K562 (cell line): ENCODE data around the gene FOXO4. TPM values are rescaled to one million over a fixed set of nuclear protein-coding genes. Genes with fewer than 3 reads are reported as not detected.
A peak's percentile ranks its signal among the peaks of the same experiment; 100 is the strongest.

Source experiments
- ATAC-seq: fragments of 200-7000 bp; cut with Tn5 transposase; 3 replicates; pipeline ENCODE4 v1.9.1; 2020; ENCODE audit warnings: moderate library complexity
- BruUV-seq: library from RNA; stranded (reverse); fragments of 400-500 nt; replicated peaks from 2 replicates; lab custom pipeline; 2021; lab: Mats Ljungman, UMichigan
- CTCF ChIA-PET: fragments of 300-600 bp; formaldehyde crosslinking; extraction: SDS; loops from one replicate; lab custom pipeline; 2021; ENCODE audit warnings: low intra/inter-chr PET ratio; lab: Yijun Ruan, JAX
- POLR2A ChIA-PET: fragments of 300-600, 350-650 bp; sonication (Branson Sonifier 250); formaldehyde crosslinking; extraction: SDS; loops from one replicate; lab custom pipeline; 2021; ENCODE audit warnings: antibody characterized with exemption, inconsistent platforms; lab: Yijun Ruan, JAX
- DNase-seq, 4 experiments: peaks; one replicate each; pipeline versions ENCODE4 v3.0.0 to v3.0.0-alpha.2; 2011 to 2018; ENCODE audit warnings: low spot score in 3 of 4, mixed read lengths in 3 of 4; ENCODE audit errors: extremely low read depth in 1 of 4
- FAIRE-seq: peaks from 2 replicates; lab custom pipeline; 2011; peaks lifted over from hg19 to GRCh38; lab: Jason Lieb, UNC
- H2AFZ ChIP-seq: 2 replicates; pipeline ENCODE4 v1.6.0; 2011; ENCODE audit warnings: low read depth, low read length, control low read depth, inconsistent platforms
- H3K27ac ChIP-seq: fragments of 200-600 bp; 3 replicates; pipeline ENCODE4 v1.8.0; 2011; ENCODE audit warnings: low read depth, mild to moderate bottlenecking, control low read depth, inconsistent platforms, low read length, moderate library complexity, mixed read lengths; ENCODE audit errors: extremely low read depth
- H3K27me3 ChIP-seq, 2 experiments: fragments of 300-600 bp in 1 of 2; 2 replicates in 1 of 2; 3 replicates in 1 of 2; pipeline versions ENCODE4 v1.6.0 to v1.8.0; 2011; ENCODE audit warnings: inconsistent platforms in 2 of 2, low read length in 2 of 2, mild to moderate bottlenecking in 1 of 2, mixed read lengths in 1 of 2, moderate library complexity in 1 of 2; ENCODE audit not compliant: control insufficient read depth in 2 of 2, insufficient read depth in 2 of 2
- H3K36me3 ChIP-seq: fragments of 300-600 bp; 3 replicates; pipeline ENCODE4 v1.8.0; 2011; ENCODE audit warnings: mild to moderate bottlenecking, low read length, inconsistent platforms; ENCODE audit not compliant: control insufficient read depth, insufficient read depth
- H3K4me1 ChIP-seq, 2 experiments: fragments of 200-600 bp in 1 of 2; replicated peaks in 1 of 2; 2 replicates in 1 of 2; 3 replicates in 1 of 2; pipeline versions ENCODE4 v1.5.1 to v1.8.0; 2011; ENCODE audit warnings: inconsistent platforms in 2 of 2, low read length in 2 of 2, mild to moderate bottlenecking in 1 of 2, mixed read lengths in 1 of 2, moderate library complexity in 1 of 2; ENCODE audit not compliant: control insufficient read depth in 2 of 2, insufficient read depth in 2 of 2
- H3K4me2 ChIP-seq: 2 replicates; pipeline ENCODE4 v1.6.1; 2011; ENCODE audit warnings: low read length, control low read depth, inconsistent platforms, mixed read lengths; ENCODE audit not compliant: insufficient read depth
- H3K4me3 ChIP-seq: fragments of 200-600 bp; sonication (generic), shearing (Covaris generic); 2 replicates; pipeline ENCODE4 v1.5.1; 2016; ENCODE audit warnings: control low read depth, inconsistent platforms
- H3K79me2 ChIP-seq: fragments of 200-600 bp; 3 replicates; pipeline ENCODE4 v1.8.0; 2011; ENCODE audit warnings: low read length, inconsistent platforms; ENCODE audit not compliant: control insufficient read depth, insufficient read depth
- H3K9ac ChIP-seq, 2 experiments: 2 replicates each; pipeline versions ENCODE4 v1.6.0 to v1.6.1; 2011; ENCODE audit warnings: low read depth in 2 of 2, low read length in 2 of 2, control low read depth in 1 of 2, inconsistent platforms in 1 of 2, mild to moderate bottlenecking in 1 of 2, mixed read lengths in 1 of 2; ENCODE audit not compliant: insufficient read depth in 1 of 2
- H3K9me1 ChIP-seq: one replicate; pipeline ENCODE4 v1.6.0; 2011; ENCODE audit warnings: inconsistent platforms, mild to moderate bottlenecking, low read length, moderate library complexity; ENCODE audit not compliant: control insufficient read depth, insufficient read depth
- H3K9me3 ChIP-seq: replicated peaks from 2 replicates; pipeline ENCODE4 v1.5.1; 2011; ENCODE audit warnings: low read depth, low read length, inconsistent platforms; ENCODE audit not compliant: control insufficient read depth, insufficient read depth
- H4K20me1 ChIP-seq: replicated peaks from 2 replicates; pipeline ENCODE4 v1.6.1; 2011; ENCODE audit warnings: low read length, inconsistent platforms, mixed read lengths; ENCODE audit not compliant: control insufficient read depth, insufficient read depth
- HCFC1 ChIP-seq: IDR thresholded peaks from 2 replicates; pipeline ENCODE4 v1.6.1; 2012; ENCODE audit warnings: low read depth, low read length, improper control_type of control experiment
- ILF3 ChIP-seq: fragments of 450-650 bp; IDR thresholded peaks from 2 replicates; pipeline ENCODE4 v1.6.1; 2018; ENCODE audit warnings: antibody characterized with exemption, mild to moderate bottlenecking, moderate library complexity, borderline replicate concordance
- MEF2D ChIP-seq: conservative IDR thresholded peaks from 2 replicates; pipeline ENCODE4 v1.6.1; 2016; ENCODE audit warnings: low read depth, missing genetic modification characterization, missing compliant biosample characterization
- MTA1 ChIP-seq: fragments of 450-650 bp; IDR thresholded peaks from 2 replicates; pipeline ENCODE4 v1.6.1; 2017; ENCODE audit warnings: borderline replicate concordance
- NR2C2 ChIP-seq, 2 experiments: fragments of 200-800 bp in 1 of 2; sonication (Bioruptor generic) in 1 of 2; sonication (generic) in 1 of 2; formaldehyde crosslinking in 1 of 2; IDR thresholded peaks; 2 replicates each; pipeline versions ENCODE4 v1.6.1 to v1.8.0; 2016 to 2022; ENCODE audit warnings: mild to moderate bottlenecking in 1 of 2, missing compliant biosample characterization in 1 of 2, missing genetic modification characterization in 1 of 2, missing genetic modification reagents in 1 of 2
- RB1 ChIP-seq: fragments of 450-650 bp; IDR thresholded peaks from 2 replicates; pipeline ENCODE4 v1.6.1; 2017; ENCODE audit warnings: low read depth, mild to moderate bottlenecking
- ZBTB7A ChIP-seq: IDR thresholded peaks from 2 replicates; pipeline ENCODE4 v1.6.1; 2011; ENCODE audit warnings: low read depth, mild to moderate bottlenecking, low read length, moderate library complexity, borderline replicate concordance; ENCODE audit not compliant: control insufficient read depth
- ZC3H8 ChIP-seq: fragments of 450-650 bp; IDR thresholded peaks from 2 replicates; pipeline ENCODE4 v1.6.1; 2017
- WGBS: fragments of 100-300 bp; shearing (Covaris generic); methylation state at CpG from one replicate; pipeline ENCODE4 v1.1.6; 2016; ENCODE audit warnings: low coverage, mixed read lengths; ENCODE audit not compliant: insufficient coverage; ENCODE audit errors: missing lambda C conversion rate; 5-methylcytosine and 5-hydroxymethylcytosine counted together
- in situ Hi-C: fragments of 300-500 bp; cut with MboI; formaldehyde crosslinking; loops from 4 replicates; pipeline ENCODE4 v1.15.0; 2018; ENCODE audit warnings: inconsistent platforms, mixed read lengths
- intact Hi-C: fragments of 100-400 bp; cut with micrococcal nuclease; formaldehyde crosslinking; loops from 2 replicates; pipeline ENCODE4 v1.14.2; 2022
- polyA plus RNA-seq, 8 experiments: library from polyadenylated mRNA; depleted of rRNA in 4 of 8; stranded (reverse) in 5 of 8; unstranded in 3 of 8; fragments of >200 nt; fragmentation: Nextera tagmentation in 2 of 8; fragmentation: Illumina TruSeq in 1 of 8; extraction: Ambion mirVana in 2 of 8; extraction: Trizol in 1 of 8; gene quantifications; 2 replicates each; pipeline versions ENCODE4 v1.2.1 to v1.2.3, GENCODE V29; 2011 to 2014; ENCODE audit warnings: inconsistent platforms in 1 of 8, missing spikeins in 1 of 8
- total RNA-seq, 7 experiments: library from RNA; depleted of rRNA in 6 of 7; stranded (reverse); fragments of >200 nt in 6 of 7; fragmentation: Illumina TruSeq in 2 of 7; extraction: Trizol in 2 of 7; gene quantifications; 2 replicates each; pipeline versions ENCODE4 v1.2.1 to v1.2.3, GENCODE V29; 2011 to 2021; ENCODE audit warnings: low replicate concordance in 1 of 7
- TF ChIP-seq, protein P1 (sequence below), 2 experiments: fragments of 450-650 bp; IDR thresholded peaks; 2 replicates each; pipeline ENCODE4 v1.6.1; 2018; ENCODE audit warnings: mild to moderate bottlenecking in 2 of 2, low read depth in 1 of 2; ENCODE audit not compliant: partially characterized antibody in 2 of 2

Gene FOXO4
- total and polyA plus RNA-seq, 9 of the 15 experiments (the other 6 are each of a cell fraction or from before 2014, with no cell fraction given) = 0.13 to 26.6 (median 8.5) TPM

DNA sequence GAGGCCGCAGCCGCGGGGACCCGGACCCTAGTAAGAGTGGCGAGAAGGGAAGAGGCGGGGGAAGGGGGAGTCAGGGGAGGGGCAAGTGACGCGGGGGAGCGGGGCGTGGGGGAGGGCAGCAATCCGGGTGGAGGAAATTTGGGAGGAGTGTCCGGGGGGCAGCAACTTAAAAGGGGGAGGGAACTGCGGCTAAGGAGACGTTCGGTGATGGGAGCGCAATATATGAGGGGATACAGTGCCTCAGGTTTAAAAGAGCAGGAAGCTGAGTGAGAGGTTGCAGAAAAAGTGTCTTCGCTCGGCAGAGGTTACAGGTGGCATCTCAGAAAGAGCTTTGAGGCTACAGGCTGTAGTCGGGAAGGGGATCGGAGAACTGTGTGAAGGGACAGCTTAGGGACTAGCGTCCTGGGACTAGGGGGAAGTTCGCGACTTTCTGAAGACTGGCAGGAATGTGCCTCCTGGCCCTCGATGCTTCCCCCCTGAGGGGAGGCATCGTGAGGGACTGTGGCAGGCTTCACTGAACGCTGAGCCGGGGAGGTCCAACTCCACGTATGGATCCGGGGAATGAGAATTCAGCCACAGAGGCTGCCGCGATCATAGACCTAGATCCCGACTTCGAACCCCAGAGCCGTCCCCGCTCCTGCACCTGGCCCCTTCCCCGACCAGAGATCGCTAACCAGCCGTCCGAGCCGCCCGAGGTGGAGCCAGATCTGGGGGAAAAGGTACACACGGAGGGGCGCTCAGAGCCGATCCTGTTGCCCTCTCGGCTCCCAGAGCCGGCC, 519 bp downstream of the FOXO4 start:
- Histone ChIP-seq H3K27me3 (no peaks in the 10 kb centered on the region), H3K36me3 (no peaks in the 10 kb centered on the region), H4K20me1 (no peaks in the 10 kb centered on the region), H3K9me1 (no peaks in the 10 kb centered on the region), H3K4me3 (peak overlapping the region; percentile 59), H3K79me2 (peaks cover 11% of the 10 kb centered on the region), H3K4me2 (peak overlapping the region; percentile 94), H3K9ac (peak overlapping the region; percentile 73 to 95), H2AFZ (peak overlapping the region; percentile 87), H3K9me3 (no peaks in the 10 kb centered on the region), H3K27ac (peak overlapping the region; percentile 65), H3K4me1 (peaks cover 22 to 27% of the 10 kb centered on the region in 2 experiments; a peak in 4 of 5 replicates)
- DNase-seq (peak in 3 of 4 experiments; percentile 70 to 77 (median 77)), ATAC-seq (peak; percentile 29), FAIRE-seq (no peak)
- in situ Hi-C loops = loop anchor here (5.0 kb wide), 1 partner anchor 81 kb away; no protein-coding TSS in a partner anchor
- ChIA-PET CTCF (interaction anchor here (1.0 kb wide), 1 partner anchor 83 kb away, joined by 3 read pairs; no protein-coding TSS in a partner anchor), POLR2A (interaction anchor here (0.8 kb wide), 1 partner anchor 22 kb away, joined by 4 read pairs; the partner anchor contains the start of gene MED12)
- 0% methylated on average over 10 of the region's 46 CpGs for WGBS
- intact Hi-C loops = no loop called here
- BruUV-seq = TSS peak; percentile 96
- TF ChIP-seq ZC3H8 (no peak), ZBTB7A (0 out of 2 replicates have a peak, but pooled peaks have one; percentile 41), ILF3 (no peak), MEF2D (no peak), RB1 (no peak), NR2C2 (CRISPR knock-in tag; IDR thresholded peaks at IDR 0.05) (no peak), NR2C2 (tag; IDR thresholded peaks at IDR 0.05) (0 out of 2 replicates have a peak, but pooled peaks have one; percentile 18), HCFC1 (peak; percentile 20; the same call in 1 of the 2 replicates), MTA1 (0 out of 2 replicates have a peak, but pooled peaks have one; percentile 40)
- TF ChIP-seq, protein P1, sequence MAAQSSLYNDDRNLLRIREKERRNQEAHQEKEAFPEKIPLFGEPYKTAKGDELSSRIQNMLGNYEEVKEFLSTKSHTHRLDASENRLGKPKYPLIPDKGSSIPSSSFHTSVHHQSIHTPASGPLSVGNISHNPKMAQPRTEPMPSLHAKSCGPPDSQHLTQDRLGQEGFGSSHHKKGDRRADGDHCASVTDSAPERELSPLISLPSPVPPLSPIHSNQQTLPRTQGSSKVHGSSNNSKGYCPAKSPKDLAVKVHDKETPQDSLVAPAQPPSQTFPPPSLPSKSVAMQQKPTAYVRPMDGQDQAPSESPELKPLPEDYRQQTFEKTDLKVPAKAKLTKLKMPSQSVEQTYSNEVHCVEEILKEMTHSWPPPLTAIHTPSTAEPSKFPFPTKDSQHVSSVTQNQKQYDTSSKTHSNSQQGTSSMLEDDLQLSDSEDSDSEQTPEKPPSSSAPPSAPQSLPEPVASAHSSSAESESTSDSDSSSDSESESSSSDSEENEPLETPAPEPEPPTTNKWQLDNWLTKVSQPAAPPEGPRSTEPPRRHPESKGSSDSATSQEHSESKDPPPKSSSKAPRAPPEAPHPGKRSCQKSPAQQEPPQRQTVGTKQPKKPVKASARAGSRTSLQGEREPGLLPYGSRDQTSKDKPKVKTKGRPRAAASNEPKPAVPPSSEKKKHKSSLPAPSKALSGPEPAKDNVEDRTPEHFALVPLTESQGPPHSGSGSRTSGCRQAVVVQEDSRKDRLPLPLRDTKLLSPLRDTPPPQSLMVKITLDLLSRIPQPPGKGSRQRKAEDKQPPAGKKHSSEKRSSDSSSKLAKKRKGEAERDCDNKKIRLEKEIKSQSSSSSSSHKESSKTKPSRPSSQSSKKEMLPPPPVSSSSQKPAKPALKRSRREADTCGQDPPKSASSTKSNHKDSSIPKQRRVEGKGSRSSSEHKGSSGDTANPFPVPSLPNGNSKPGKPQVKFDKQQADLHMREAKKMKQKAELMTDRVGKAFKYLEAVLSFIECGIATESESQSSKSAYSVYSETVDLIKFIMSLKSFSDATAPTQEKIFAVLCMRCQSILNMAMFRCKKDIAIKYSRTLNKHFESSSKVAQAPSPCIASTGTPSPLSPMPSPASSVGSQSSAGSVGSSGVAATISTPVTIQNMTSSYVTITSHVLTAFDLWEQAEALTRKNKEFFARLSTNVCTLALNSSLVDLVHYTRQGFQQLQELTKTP (IDR thresholded peaks at IDR 0.05; ENCODE audit: low read depth in 1 of 2, partially characterized antibody in 2 of 2) = no peak
